Body of pancreas (tissue), 4 donors: ENCODE data around the gene PHKA1.

Source experiments
- CTCF ChIP-seq, 7 experiments: fragments of 450-650 bp in 4 of 7; fragments of 200-600 bp in 3 of 7; sonication (generic) in 3 of 7; IDR thresholded peaks; one replicate each; pipeline ENCODE4 v1.5.1; 2016 to 2019; ENCODE audit warnings: antibody characterized with exemption in 7 of 7
- POLR2A ChIP-seq, 3 donors: fragments of 450-650 bp; IDR thresholded peaks; one replicate each; pipeline ENCODE4 v1.6.1; 2016; ENCODE audit warnings: antibody characterized with exemption in 3 of 3, mild to moderate bottlenecking in 2 of 3

- no peak for TF ChIP-seq CTCF (IDR thresholded peaks at IDR 0.05)
- no peak for TF ChIP-seq POLR2A (IDR thresholded peaks at IDR 0.05)
Measured at GRCh38 chrX:72624194-72624593, 89.9 kb downstream of the PHKA1 start.
